NCI-H510A (cell line): ENCODE results near the gene SLF2.
A peak's percentile ranks its signal among the peaks of the same experiment; 100 is the strongest.
"Not testable (repeated sequence)": the region's sequence is repeated elsewhere in the genome, so short reads cannot be mapped to it uniquely, and the experiment has no call there.

Source experiments
- DNase-seq: peaks from one replicate; lab custom pipeline; 2025; lab: John Stamatoyannopoulos, UW

The SLF2 gene

DNA sequence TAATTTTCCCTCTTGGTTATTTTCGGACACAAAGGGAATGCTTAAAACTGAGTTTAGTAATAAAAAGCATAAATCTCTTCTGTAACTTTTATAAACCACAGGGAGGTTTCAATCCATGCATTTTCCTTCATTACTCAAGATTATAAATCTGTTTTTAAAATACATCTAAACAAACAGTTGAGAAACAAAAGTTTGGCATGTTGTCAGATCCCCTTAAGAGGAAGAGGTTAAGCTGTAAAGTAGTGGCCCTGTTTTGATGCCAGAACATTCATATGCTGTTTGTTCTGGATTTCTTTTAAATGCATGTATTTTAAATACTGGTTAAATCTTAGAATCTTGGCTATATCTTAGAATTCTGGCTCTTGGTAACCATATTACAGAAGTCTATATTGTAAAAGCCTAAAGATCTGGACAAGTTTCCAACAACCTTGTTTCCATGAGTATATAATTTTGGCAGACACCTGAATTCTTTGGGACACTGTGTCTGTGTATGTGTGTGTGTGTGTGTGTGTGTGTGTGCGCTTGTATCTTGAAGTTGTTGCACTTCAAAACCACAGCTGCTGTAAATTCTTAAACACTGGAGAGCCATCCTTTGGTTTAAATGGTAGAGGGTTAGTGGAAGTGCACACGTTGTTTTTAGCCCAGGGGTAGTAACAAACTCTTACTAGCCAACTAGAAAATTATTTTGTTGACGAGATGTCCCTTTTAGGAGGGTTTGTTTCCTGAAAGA, 49.8 kb downstream of the SLF2 start:
- no peak for DNase-seq

DNA sequence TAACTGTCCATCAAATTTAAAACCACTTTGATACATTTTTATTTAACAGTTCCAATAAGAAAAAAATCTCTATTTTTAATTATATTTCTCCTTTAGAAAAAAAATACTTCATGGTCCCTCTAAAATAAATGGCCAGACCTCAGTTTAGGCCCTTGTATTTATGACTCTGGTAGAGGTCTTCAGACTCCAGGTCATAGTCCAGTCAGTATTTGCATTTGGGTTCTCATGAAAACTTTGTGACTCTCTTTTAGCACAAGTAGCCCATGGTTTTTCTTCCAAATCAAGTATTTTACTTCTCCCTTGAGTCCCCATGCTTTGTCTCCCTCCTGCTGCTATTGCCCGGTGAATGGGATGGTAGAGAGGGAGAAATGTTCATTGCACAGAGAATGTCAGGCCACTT, 51.1 kb downstream of the SLF2 start:
- no peak for DNase-seq

DNA sequence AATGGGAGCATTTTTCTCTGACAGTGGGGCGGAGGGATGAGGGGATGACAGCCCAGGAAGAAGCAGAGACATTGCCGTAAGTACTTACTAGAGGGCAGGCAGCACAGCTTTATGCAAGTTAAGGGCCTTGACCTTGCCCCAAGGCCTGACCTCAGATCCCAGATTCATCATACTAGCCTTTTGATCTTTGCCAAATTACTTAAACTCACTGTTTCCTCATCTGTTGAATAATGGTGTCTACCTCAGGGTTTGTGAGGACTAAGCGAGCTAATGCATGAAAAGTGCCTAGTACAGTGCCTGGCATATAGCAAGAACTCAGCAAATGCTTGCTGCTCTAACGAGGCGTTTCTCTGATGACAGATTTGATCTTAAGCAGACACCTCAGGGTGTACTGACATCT, 53.1 kb downstream of the SLF2 start:
- no peak for DNase-seq

DNA sequence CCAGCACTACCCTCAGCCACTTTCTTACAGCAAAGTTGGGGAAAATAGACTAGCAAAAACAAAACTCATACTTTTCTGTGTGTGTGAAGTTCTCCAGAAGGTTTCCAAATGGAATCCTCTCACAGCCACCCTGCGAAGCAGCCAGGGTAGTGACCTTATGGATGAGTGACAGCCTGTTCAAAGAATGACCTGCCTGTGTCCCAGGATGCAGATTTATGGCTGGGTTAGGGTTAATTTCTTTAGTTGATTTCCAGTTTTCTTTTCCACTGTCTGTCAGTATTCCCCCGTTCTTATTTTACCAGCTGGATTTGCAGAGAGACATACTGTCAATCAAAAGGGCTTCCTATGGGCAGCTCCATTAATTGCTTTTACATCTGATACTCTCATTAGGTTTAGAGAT, 54.1 kb downstream of the SLF2 start:
- no peak for DNase-seq

DNA sequence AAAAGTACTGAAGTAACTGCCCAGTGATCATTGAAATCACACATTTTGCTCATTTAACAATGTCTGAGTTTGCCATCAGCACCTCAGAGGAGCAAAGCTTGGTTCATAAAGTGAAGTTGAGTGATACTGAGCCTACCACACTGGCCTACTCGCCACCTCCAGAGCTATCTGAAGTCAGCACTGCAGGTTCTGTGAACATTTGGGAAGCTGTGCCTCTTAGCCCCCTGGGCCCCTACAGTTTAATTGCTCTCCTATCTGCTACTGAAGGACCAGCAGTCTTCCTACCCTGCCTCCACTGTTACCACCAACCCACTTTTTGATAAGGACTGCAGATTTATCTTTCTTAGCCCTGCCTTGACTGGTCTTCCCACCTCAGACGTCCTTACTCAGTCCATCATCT, 54.6 kb downstream of the SLF2 start:
- DNase-seq, result no peak

DNA sequence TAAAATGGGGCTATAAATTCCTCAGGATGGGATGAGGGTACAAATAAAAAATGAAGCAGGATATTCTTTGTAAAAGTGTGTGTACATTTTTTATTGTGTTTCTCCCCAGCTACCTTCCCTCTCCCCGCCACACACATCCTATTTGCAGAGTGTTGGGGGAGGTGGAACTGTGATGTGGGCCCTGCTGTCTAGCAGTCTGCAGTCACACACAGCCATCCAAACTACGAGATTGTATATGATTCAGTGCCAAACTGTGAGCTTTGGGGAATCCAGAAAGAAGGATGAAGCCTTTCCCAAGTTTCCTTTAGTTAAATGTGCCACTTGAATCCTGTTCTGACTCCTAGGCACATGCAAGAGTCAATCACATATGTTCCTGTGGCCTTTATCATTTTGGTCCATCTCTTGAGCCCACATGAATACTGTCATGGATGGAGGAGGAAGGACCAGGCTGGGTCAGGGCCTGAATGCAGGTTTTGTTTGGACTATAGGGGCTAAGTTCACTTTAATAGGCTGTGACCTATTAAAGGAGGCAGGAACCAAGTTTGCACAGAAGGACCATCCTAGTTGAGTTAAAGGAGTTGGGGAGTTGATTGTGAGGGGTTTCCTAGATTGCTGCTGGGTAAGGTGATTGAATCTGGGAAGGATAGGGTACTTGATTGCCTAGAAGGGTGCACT, 55.4 kb downstream of the SLF2 start:
- no peak for DNase-seq

DNA sequence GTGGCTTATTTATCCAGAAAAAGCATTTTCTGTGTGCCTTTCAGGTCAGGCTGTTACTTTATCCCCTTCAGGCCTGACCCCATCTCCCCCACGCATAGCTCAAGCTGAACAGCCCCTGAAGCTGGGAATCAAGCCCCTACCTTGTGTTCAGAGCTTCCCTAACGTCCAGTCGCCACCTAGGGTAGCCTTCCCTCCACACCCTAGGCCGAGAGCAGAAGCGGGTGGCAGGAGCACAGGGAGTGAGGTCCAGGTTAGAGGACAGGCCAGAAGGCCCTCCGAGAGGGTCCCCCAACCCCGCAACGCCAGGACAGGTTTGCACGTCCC, 56.1 kb downstream of the SLF2 start:
- no peak for DNase-seq

DNA sequence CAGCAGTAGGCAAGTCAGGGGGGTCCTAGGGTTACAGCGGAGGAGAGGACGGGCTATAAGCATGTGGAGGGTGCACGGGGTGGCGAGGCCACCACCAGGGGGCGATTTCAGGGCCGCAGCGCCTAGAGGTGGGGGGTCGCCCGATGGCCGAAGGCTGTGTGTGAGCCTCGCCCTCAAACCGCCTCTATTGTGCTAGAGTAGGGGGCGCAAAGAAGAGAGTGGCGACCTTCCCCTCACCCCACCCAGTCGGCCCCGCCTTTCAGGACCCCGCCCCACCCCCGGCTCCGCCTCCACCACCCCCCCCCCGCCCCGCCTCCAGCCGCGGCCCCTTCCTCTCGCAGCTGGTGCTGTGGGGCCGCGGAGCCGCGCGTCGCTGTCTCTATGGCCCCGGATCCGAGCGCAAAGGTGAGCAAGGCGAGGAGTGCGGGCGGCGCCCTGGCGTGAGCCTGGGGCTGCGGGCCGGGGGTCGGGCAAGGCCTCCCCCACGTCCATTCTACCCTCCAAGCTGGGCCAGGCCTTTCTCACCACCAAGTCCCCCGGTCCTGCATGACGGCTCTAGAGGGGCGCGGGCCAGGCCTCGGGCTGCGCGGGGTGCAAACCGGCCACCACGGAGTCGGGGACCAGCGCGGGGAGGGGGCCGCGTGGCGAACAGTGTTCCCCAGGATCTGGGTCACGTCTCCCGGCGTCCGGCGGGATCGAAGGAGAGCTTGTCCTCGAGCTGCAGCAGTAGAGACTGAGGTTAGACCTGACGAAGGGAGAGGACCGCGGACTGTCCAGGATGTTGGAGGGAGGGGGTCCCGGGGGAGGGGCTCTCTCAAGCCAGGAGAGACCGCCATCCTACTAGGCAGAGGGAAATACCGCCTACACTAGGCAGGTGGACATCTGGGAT, 56.7 kb downstream of the SLF2 start, which contains the start of gene SEMA4G:
TSS of gene SEMA4G (plus strand) at position 318 of the 889 bp plus-strand sequence. CDS start 3,409 bp downstream, outside the sequence.
- DNase-seq, result peak; percentile 33

DNA sequence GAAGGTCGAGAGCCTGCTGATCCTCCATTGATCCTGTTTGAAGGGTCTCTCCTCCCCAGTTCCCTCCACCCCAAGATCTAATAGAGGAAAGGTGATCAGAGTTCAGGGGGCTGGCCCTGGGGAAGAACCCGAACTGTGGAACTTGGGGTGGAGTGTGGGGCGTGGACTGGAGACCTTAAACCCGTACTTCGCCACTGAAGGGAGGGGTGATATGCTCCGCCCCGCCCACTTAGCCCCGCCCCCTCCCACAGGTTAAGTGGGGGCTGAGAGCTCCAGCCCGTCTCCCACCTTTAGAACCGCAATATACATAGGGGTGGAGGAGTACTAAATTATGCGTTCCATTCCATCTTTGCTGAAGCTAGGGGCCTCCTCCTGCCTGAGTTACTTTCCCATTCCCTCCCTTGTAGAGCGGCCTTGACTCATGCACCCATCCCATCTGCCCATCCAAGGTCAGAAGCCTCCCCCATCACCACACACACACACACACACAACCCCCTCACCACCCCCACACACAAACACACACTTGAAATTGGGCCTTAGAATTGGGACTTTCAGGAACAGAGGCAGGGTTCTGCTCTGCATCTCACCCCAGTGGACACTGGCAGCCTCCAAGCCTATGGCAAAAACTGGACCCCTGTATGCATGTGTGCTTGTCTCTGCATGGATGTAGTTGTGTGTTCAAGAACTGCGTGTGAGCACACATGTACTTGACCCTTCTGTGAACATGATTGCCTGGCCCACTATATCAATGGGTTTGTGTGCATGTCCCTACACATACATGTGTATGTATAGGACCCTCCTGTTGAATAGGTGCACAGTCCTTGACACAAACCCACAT, 57.5 kb downstream of the SLF2 start:
- no peak for DNase-seq

DNA sequence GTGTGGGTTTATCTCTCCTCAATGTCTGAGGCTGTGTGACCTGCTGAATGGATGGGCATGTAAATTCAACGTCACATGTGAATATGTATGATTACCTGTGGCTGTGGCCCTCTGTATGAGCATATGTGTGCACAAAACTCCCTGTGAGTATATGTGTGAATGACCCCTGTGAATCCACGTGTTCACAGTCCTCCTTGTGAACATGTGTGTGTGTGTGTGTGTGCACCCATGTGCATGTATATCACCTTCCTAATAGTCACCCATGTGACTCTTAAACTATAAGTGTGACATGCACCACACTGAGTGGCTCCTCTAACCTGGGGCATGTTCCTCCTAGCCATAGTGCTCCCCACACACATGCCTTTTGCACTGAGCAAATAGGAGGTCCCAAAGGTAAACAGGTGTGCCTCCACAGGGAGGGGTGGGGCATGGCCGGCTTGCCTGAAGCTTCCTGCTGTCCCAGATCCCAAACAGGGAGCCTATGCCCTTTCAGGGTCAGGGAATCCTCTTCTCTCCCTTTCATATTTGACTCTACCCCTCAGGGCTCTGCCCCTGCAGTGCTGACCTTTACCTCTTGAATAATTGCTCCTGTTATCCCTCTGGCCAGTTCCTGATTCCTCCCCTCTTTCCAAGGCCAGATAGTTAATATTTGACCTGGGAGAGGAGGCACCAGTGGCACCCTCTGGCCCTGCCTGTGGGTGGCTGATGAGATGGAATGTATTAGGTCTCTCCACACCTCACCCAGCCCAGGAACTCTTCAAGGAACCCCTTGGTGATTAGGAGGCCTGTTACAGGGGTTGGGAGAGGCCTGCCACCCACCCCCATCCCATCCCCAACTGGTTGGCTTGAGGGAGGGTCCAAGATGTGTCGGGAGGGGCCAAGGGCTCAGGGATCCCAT, 58.4 kb downstream of the SLF2 start:
- DNase-seq, result no peak

DNA sequence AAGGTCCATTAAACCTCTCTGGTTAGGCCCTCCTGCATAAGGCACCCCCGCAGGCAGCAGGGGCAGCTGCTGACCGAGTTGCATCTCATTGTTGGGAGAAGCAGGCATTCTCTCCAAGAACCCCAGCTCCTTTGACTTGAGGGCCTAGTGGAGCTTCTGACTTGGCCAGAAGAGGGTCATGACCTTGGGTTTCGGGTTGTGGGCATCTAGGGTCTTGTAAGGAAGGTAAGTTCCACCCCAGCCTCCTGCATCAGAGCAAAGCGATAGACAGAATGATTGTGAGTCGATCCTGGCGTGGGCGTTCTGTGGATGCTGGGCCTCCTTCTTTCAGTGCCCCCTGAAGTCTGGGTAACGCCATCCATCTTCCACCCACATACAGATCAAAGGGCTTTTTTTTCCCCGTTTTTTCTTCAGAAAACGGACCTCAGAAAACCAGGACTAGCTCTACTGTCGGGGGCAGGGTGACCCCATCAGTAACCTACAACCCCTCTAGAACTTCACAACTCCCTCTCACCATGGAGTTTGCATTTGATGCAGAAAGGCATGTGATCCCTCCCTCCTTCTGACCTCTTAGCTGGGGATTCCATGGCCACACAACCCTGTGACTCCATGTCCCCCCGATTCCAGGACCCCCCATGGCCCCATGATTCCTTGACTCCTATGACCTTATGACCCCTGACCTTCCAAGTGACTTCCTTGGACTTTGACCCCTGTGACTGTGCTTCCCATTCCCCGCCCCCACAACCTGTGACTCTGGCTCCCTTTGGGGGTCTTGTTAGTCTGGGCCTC, 59.5 kb downstream of the SLF2 start:
- DNase-seq, result no peak

DNA sequence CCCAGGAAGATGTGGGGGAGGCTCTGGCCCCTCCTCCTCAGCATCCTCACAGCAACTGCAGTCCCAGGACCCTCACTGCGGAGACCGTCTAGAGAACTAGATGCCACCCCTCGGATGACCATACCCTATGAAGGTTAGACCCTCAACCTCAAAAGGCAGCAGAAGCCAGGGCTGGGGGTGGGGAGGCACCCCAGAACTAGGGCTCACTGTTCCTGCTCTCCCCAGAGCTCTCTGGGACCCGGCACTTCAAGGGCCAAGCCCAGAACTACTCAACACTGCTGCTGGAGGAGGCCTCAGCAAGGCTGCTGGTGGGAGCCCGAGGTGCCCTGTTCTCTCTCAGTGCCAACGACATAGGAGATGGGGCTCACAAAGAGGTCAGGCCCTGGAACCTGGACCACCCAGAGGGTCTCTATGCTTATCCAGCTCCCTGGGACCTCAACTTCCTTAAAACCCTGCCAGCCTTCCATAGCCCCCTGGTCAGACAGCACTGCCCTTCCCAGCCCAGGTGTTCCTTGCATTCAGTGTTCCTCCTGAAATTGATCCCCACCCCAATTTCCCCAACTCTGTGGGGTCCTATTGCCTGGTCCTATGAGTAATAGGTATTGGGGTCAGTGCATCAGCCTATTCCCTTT, 60.3 kb downstream of the SLF2 start:
- DNase-seq, result no peak

DNA sequence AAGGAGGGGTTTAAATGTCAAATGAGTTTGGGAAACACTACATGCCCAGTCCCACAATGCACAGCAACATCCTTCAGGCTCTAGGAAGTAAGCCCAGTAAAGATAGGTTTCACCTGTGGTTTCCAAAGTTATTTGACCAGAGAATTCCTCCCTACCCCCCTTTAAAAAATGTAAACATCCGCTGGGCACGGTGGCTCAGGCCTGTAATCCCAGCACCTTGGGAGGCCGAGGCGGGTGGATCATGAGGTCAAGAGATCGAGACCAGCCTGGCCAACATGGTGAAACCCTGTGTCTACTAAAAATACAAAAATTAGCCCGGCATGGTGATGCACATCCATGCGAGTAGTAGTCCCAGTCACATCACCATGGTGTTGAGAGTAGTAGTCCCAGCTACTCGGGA, 62.6 kb downstream of the SLF2 start:
- DNase-seq, result not testable (repeated sequence)

DNA sequence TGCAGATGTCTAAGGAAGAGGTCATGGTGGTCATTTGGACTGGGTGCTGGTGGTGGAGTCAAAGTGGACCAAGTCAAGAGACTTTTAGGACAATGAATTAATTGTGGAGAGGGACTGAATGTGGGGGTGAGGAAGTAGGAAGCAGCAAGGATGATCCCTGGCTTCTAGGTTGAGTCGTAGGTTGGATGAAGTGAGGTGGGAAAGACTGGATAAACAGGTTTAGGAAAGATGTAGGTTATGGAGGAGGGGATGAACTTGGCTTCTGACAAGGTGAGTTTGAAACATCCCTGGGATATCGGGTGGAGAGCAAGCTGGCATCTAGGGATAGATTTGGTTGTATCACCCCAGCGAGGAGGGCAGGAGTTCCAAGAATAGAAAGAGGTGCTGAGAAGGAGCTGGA, 64.1 kb downstream of the SLF2 start:
- DNase-seq, result no peak

DNA sequence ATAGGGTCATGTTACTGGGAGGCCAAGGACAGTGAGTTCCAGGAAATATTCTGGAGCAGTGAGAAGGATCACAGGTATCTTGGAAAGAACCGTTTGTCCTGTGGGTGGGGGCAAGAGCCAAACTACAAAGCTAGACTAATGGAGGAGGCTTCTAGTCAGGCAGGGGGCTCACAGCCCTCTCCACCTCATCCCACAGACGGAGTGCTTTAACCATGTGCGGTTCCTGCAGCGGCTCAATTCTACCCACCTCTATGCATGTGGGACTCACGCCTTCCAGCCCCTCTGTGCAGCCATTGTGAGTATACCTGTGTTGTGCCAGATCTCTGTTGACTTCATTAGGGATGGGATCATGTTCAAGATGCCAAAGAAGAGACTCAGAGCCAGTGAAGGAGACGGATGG, 64.7 kb downstream of the SLF2 start:
- DNase-seq, result no peak

DNA sequence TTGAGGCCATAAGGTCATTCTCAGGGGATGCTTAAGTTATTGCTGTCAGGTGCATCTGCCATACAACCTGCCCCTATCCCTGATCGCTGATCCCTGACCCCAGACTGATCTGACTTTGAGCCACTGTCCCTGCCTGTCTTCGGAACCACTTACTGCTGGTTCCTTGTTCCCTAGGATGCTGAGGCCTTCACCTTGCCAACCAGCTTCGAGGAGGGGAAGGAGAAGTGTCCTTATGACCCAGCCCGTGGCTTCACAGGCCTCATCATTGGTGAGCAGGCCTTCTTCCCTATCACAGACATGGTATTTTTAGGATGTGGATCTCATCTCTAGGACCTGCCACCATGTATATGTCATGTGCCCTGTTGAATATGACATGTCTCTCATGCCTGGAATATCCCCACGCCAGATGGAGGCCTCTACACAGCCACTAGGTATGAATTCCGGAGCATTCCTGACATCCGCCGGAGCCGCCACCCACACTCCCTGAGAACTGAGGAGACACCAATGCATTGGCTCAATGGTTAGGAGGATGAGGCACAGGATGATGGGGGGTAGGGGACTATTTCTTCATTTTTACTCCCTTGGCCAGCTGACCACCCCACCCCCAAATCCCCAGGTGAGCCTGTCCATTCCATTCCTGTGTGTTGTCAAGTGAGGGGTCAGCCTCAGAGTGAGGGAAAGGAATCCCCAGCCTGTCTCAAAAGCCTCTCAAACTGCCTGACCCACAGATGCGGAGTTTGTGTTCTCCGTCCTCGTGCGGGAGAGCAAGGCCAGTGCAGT, 65.5 kb downstream of the SLF2 start:
- no peak for DNase-seq

DNA sequence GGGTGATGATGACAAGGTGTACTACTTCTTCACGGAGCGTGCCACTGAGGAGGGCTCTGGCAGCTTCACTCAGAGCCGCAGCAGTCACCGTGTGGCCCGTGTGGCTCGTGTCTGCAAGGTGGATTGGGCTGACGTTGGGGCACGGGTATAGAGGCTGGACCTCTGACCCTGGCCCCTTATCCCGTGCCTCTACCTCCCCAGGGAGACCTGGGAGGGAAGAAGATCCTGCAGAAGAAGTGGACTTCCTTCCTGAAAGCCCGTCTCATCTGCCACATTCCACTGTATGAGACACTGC, 66.1 kb downstream of the SLF2 start:
- no peak for DNase-seq

DNA sequence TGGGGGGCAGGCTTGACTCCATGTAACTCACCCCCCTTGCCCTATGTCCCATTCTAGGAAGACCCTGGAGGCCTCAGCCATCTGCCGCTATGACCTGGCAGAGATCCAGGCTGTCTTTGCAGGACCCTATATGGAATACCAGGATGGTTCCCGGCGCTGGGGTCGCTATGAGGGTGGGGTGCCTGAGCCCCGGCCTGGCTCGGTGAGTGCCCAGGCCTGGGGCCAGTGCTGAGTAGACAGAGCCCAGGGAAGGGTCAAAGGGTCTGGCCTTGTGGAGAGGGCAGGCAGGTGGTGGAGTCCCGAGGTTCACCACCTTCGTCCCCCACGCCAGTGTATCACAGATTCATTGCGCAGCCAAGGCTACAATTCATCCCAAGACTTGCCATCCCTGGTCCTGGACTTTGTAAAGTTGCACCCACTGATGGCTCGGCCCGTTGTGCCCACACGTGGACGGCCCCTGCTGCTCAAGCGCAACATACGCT, 67.1 kb downstream of the SLF2 start:
- DNase-seq, result no peak

DNA sequence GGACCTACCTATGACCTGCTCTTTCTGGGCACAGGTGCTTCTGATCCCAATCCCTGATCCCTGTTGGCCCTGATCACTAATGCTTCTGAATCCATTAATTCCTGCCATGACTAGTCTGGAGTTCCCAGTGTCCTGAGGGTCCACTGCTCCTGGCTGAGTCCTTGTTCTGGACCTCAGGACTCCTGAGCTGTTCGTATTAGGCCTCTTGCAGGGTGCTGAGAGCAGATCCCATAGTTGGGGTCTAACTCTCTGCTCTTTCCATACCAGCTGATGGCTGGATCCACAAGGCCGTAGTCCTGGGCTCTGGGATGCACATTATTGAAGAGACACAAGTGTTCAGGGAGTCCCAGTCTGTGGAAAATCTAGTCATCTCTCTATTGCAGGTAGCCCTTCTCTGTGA, 67.5 kb downstream of the SLF2 start:
- DNase-seq, result no peak
